ENCODE measurements around the gene SCYGR7. TPM values are rescaled to one million over a fixed set of nuclear protein-coding genes. Genes with fewer than 3 reads are reported as not detected.

Gene SCYGR7, protein sequence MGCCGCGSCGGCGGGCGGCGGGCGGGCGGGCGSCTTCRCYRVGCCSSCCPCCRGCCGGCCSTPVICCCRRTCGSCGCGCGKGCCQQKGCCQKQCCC
- total RNA-seq = not detected

DNA sequence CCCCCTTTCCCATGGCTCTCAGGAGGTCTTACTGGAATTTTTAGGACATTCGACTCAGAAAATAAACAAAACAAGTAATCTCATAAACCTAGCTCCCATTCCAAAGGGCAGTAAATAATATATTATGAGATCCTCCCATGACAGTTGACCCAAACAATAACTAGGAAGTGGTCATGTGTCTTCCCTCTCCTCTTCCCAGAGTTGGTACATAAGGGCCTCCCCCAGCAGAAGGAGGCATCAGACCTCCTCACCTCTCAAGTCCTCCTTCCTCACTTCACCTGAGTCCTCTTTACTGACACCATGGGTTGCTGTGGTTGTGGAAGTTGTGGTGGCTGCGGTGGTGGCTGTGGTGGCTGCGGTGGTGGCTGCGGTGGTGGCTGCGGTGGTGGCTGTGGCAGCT, at the start of gene SCYGR7:
TSS of gene SCYGR7 (plus strand) at position 301 of the 400 bp plus-strand sequence. CDS start at position 301, 0 bp downstream.
- Histone ChIP-seq H3K27me3 (no peaks in the 10 kb centered on the region), H3K4me1 (no peaks in the 10 kb centered on the region), H3K36me3 (no peaks in the 10 kb centered on the region), H3K9me3 (no peaks in the 10 kb centered on the region), H3K27ac (no peak within 1 kb of the TSS), H3K4me3 (no peak within 1 kb of the TSS)
- in situ Hi-C loops (cut with MboI; ENCODE audit: low sequenced_read_pairs in 4 of 4) (no loop called here), intact Hi-C loops (cut with DNase I; ENCODE audit: low total_unique reads) (no loop called here)
- DNase-seq (no peak), ATAC-seq (no peak)
- TF ChIP-seq POLR2A (IDR thresholded peaks at IDR 0.05) = no peak
- TF ChIP-seq, protein P1, sequence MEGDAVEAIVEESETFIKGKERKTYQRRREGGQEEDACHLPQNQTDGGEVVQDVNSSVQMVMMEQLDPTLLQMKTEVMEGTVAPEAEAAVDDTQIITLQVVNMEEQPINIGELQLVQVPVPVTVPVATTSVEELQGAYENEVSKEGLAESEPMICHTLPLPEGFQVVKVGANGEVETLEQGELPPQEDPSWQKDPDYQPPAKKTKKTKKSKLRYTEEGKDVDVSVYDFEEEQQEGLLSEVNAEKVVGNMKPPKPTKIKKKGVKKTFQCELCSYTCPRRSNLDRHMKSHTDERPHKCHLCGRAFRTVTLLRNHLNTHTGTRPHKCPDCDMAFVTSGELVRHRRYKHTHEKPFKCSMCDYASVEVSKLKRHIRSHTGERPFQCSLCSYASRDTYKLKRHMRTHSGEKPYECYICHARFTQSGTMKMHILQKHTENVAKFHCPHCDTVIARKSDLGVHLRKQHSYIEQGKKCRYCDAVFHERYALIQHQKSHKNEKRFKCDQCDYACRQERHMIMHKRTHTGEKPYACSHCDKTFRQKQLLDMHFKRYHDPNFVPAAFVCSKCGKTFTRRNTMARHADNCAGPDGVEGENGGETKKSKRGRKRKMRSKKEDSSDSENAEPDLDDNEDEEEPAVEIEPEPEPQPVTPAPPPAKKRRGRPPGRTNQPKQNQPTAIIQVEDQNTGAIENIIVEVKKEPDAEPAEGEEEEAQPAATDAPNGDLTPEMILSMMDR (IDR thresholded peaks at IDR 0.05 in 4 of 5, conservative IDR thresholded peaks at IDR 0.05 in 1 of 5) = no peak

DNA sequence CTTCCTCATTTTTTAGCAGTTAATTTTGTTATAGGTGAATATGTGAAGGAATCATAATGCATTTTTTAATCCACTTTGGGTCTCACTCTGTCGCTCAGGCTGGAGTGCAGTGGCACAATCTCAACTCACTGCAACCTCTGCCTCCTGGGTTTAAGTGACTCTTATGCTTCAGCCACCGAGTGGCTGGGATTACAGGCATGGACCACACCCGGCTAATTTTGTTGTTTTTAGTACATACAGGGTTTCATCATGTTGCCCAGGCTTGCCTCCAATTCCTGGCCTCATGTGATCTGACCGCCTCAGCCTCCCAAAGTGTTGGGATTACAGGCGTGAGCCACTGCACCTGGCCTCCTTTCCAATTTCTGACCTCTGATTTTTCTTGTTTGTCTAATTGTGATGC, 43.9 kb upstream of the SCYGR7 start:
- H3K9me3 ChIP-seq = no peaks in the 10 kb centered on the region
- no peaks in the 10 kb centered on the region for H3K36me3 ChIP-seq
- in situ Hi-C loops (cut with MboI; ENCODE audit: low sequenced_read_pairs in 4 of 4) = no loop called here
- H3K4me1 ChIP-seq = no peaks in the 10 kb centered on the region
- DNase-seq (no peak), ATAC-seq (no peak)
- TF ChIP-seq POLR2A (IDR thresholded peaks at IDR 0.05) = no peak
- TF ChIP-seq, protein P1 (IDR thresholded peaks at IDR 0.05 in 4 of 5, conservative IDR thresholded peaks at IDR 0.05 in 1 of 5) = no peak
- no peak overlapping the region for H3K27ac ChIP-seq
- no peak overlapping the region for H3K4me3 ChIP-seq
- no peaks in the 10 kb centered on the region for H3K27me3 ChIP-seq
- intact Hi-C loops (cut with DNase I; ENCODE audit: low total_unique reads) = no loop called here

DNA sequence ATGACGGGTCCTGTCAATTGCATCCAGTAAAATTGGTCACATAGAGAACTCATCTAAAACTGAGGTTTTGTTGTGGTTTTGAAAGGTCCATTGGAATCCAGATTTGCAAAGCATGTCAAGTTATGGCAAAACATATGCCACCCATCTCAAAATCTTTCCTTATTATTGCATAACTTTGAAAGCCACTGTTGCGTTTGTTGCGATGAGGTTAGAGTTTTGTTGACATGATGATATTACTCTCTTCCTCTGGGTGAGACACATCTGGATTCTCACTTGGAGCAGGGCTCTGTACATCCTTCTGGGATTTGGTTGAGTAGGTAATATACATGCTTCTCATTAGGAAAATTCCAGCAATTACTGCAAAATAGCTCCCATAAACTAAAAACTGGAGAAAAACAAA, 40.9 kb upstream of the SCYGR7 start:
- in situ Hi-C loops (cut with MboI; ENCODE audit: low sequenced_read_pairs in 4 of 4) (no loop called here), intact Hi-C loops (cut with DNase I; ENCODE audit: low total_unique reads) (no loop called here)
- TF ChIP-seq, protein P1 (IDR thresholded peaks at IDR 0.05 in 4 of 5, conservative IDR thresholded peaks at IDR 0.05 in 1 of 5) = no peak
- TF ChIP-seq POLR2A (IDR thresholded peaks at IDR 0.05) = no peak
- H3K4me3 ChIP-seq = no peak overlapping the region
- H3K27ac ChIP-seq = no peak overlapping the region
- H3K4me1 ChIP-seq = no peaks in the 10 kb centered on the region
- no peaks in the 10 kb centered on the region for H3K36me3 ChIP-seq
- no peaks in the 10 kb centered on the region for H3K9me3 ChIP-seq
- DNase-seq = no peak
- no peak for ATAC-seq
- no peaks in the 10 kb centered on the region for H3K27me3 ChIP-seq

DNA sequence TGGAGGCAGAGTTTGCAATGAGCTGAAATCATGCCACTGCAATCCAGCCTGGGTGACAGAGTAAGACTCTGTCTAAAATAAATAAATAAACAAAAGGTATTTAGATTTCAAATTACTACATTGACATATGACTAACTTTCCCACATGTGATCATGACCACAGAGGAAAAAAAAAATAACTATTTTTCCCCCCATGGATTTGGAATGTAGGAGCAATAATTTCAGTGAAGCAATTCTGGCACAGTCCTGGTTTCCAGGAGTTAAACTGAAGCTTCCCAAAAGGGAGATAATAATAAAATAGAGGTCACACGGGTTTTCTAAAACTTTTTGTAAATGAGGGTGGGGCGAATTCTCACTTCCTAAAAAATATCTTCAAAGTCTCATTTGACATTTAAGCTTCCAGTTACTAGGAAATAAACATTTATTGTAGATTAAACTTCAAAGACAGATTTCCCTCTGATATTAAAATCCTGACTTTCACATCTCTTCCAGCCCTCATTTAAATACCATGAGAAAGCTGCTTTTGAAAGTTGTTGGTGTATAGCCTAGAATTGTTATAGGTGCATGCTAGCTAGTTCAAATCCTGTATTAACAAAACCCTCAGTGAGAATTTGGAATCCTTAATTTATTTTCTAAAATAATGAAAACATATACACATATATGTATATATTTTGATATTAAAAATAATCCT, 31.0 kb upstream of the SCYGR7 start:
- no peaks in the 10 kb centered on the region for H3K36me3 ChIP-seq
- no peaks in the 10 kb centered on the region for H3K4me1 ChIP-seq
- TF ChIP-seq, protein P1 (IDR thresholded peaks at IDR 0.05 in 4 of 5, conservative IDR thresholded peaks at IDR 0.05 in 1 of 5) = no peak
- TF ChIP-seq POLR2A (IDR thresholded peaks at IDR 0.05) = no peak
- H3K27ac ChIP-seq = no peak overlapping the region
- H3K27me3 ChIP-seq = no peaks in the 10 kb centered on the region
- no peak for DNase-seq
- intact Hi-C loops (cut with DNase I; ENCODE audit: low total_unique reads) (no loop called here), in situ Hi-C loops (cut with MboI; ENCODE audit: low sequenced_read_pairs in 4 of 4) (no loop called here)
- no peak overlapping the region for H3K4me3 ChIP-seq
- no peak for ATAC-seq
- no peaks in the 10 kb centered on the region for H3K9me3 ChIP-seq

Measured in gastrocnemius medialis (tissue), 4 donors.